Trophoblast cell (in vitro differentiated cells and primary cell): Measurements from ENCODE around the gene GUK1.

Source experiments
- DNase-seq, 2 donors: peaks; one replicate each; pipeline ENCODE4 v3.0.0-alpha.2; 2016
- H2AFZ ChIP-seq: 2 replicates; pipeline ENCODE4 v1.6.1; 2013; ENCODE audit warnings: low read length, moderate library complexity, mild to moderate bottlenecking; ENCODE audit not compliant: insufficient read depth, poor library complexity
- H2AK5ac ChIP-seq: 2 replicates; pipeline ENCODE4 v1.6.1; 2013; ENCODE audit warnings: mild to moderate bottlenecking, low read length
- H2BK120ac ChIP-seq: 2 replicates; pipeline ENCODE4 v1.6.1; 2013; ENCODE audit warnings: low read length, mild to moderate bottlenecking, moderate library complexity; ENCODE audit not compliant: insufficient read depth, poor library complexity
- H2BK12ac ChIP-seq: 2 replicates; pipeline ENCODE4 v1.6.1; 2013; ENCODE audit warnings: mild to moderate bottlenecking, low read length, moderate library complexity
- H2BK5ac ChIP-seq: 2 replicates; pipeline ENCODE4 v1.6.1; 2013; ENCODE audit warnings: low read length, low read depth, moderate library complexity, mild to moderate bottlenecking; ENCODE audit not compliant: poor library complexity
- H3K14ac ChIP-seq: 2 replicates; pipeline ENCODE4 v1.6.1; 2013; ENCODE audit warnings: mild to moderate bottlenecking, low read length
- H3K18ac ChIP-seq: 2 replicates; pipeline ENCODE4 v1.6.1; 2013; ENCODE audit warnings: mild to moderate bottlenecking, low read length
- H3K23ac ChIP-seq: 2 replicates; pipeline ENCODE4 v1.6.1; 2013; ENCODE audit warnings: low read length
- H3K27ac ChIP-seq: 2 replicates; pipeline ENCODE4 v1.5.1; 2013; ENCODE audit warnings: low read depth, mild to moderate bottlenecking, inconsistent platforms, low read length, moderate library complexity
- H3K27me3 ChIP-seq: 2 replicates; pipeline ENCODE4 v1.6.1; 2013; ENCODE audit warnings: inconsistent platforms, mild to moderate bottlenecking, low read length, moderate library complexity; ENCODE audit not compliant: insufficient read depth
- H3K36me3 ChIP-seq, 2 experiments: 1 replicate in 1 of 2; 2 replicates in 1 of 2; pipeline ENCODE4 v1.6.1; 2013; ENCODE audit warnings: low read length in 2 of 2, mild to moderate bottlenecking in 2 of 2, moderate library complexity in 1 of 2; ENCODE audit not compliant: insufficient read depth in 2 of 2, control insufficient read depth in 1 of 2
- H3K4ac ChIP-seq: 2 replicates; pipeline ENCODE4 v1.6.1; 2013; ENCODE audit warnings: low read depth, mild to moderate bottlenecking, low read length, moderate library complexity
- H3K4me1 ChIP-seq, 2 experiments: 1 replicate in 1 of 2; 2 replicates in 1 of 2; pipeline ENCODE4 v1.6.1; 2013; ENCODE audit warnings: low read length in 2 of 2, mild to moderate bottlenecking in 2 of 2, moderate library complexity in 1 of 2; ENCODE audit not compliant: insufficient read depth in 2 of 2, control insufficient read depth in 1 of 2
- H3K4me2 ChIP-seq: 2 replicates; pipeline ENCODE4 v1.6.1; 2013; ENCODE audit warnings: inconsistent platforms, mild to moderate bottlenecking, low read length, moderate library complexity
- H3K4me3 ChIP-seq: 2 replicates; pipeline ENCODE4 v1.5.1; 2013; ENCODE audit warnings: mild to moderate bottlenecking, low read depth, low read length, inconsistent platforms
- H3K79me1 ChIP-seq: one replicate; pipeline ENCODE4 v1.6.1; 2013; ENCODE audit warnings: low read length
- H3K79me2 ChIP-seq: 2 replicates; pipeline ENCODE4 v1.6.1; 2013; ENCODE audit warnings: low read length, mild to moderate bottlenecking; ENCODE audit not compliant: control insufficient read depth, insufficient read depth, poor library complexity
- H3K9ac ChIP-seq: 2 replicates; pipeline ENCODE4 v1.6.1; 2013; ENCODE audit warnings: mild to moderate bottlenecking, low read length
- H3K9me3 ChIP-seq: 2 replicates; pipeline ENCODE4 v1.6.1; 2013; ENCODE audit warnings: low read depth, mild to moderate bottlenecking, control low read depth, inconsistent platforms, low read length; ENCODE audit not compliant: insufficient read depth
- H4K12ac ChIP-seq: 2 replicates; pipeline ENCODE4 v1.6.1; 2013; ENCODE audit warnings: low read depth, mild to moderate bottlenecking, low read length, moderate library complexity
- H4K8ac ChIP-seq: 2 replicates; pipeline ENCODE4 v1.6.1; 2013; ENCODE audit warnings: low read depth, mild to moderate bottlenecking, low read length, moderate library complexity
- H4K91ac ChIP-seq: one replicate; pipeline ENCODE4 v1.6.1; 2013; ENCODE audit warnings: low read depth, mild to moderate bottlenecking, low read length, moderate library complexity
- WGBS: extraction: QIAGEN DNeasy Blood & Tissue Kit; methylation state at CpG from one replicate; pipeline ENCODE4 v1.1.7; 2013; ENCODE audit warnings: missing lambda C conversion rate; ENCODE audit not compliant: insufficient read length, insufficient coverage; ENCODE audit errors: extremely low coverage; 5-methylcytosine and 5-hydroxymethylcytosine counted together

GUK1 gene

DNA sequence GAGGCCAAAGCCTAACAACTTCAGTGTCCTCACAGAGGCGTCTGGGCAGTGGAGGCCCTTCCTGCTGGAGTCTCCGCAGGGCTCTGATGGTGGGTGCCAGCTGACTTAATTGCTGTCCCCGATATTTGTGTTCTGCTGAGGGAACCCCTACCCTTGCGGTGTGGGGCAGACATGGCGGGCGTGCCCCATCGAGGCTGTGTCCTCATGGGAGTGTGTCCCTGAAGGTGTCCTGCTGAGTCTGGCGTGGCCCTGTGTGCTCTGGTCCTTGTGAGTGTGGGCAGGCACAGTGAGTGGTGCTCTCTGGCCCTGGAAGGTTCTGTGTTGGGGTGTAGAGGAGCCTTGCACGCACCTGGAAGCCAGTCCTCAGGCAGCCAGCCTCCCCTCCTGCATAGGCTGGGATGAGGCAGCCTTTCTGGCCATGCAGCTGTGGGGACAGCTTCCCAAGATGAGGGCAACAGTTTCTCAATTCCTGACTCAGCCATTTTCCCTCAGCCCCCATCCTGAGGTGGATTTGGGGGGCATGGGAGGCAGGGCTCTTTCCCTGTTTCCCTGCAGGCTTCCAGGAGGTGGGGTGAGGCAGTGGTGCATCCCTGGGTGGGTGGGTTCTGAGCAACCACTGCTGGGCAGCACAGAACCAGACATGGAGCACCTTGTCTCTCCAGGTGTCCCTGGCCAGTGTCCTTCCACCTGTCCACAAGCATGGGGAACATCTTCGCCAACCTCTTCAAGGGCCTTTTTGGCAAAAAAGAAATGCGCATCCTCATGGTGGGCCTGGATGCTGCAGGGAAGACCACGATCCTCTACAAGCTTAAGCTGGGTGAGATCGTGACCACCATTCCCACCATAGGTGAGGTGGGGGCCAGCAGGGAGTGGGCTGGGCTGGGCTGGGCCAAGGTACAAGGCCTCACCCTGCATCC is 43.4 kb upstream of the GUK1 start:
- H3K27ac ChIP-seq, result no peak overlapping the region
- H3K18ac ChIP-seq, result no peak overlapping the region
- DNase-seq, result no peak
- H3K4me3 ChIP-seq, result no peak overlapping the region
- H3K79me1 ChIP-seq, result no peaks in the 10 kb centered on the region
- H3K23ac ChIP-seq, result no peak overlapping the region
- H4K91ac ChIP-seq, result no peak overlapping the region
- no peak overlapping the region for H3K14ac ChIP-seq
- H2BK120ac ChIP-seq, result no peak overlapping the region
- no peak overlapping the region for H2AFZ ChIP-seq
- WGBS, result no CpG with 5 or more reads among the region's 13 CpGs
- H2AK5ac ChIP-seq, result no peak overlapping the region
- H3K4me1 ChIP-seq, result peaks cover 13 to 14% of the 10 kb centered on the region in 2 experiments
- H3K79me2 ChIP-seq, result peaks cover 40% of the 10 kb centered on the region
- H4K8ac ChIP-seq, result no peak overlapping the region
- no peak overlapping the region for H4K12ac ChIP-seq
- peaks cover 59 to 62% of the 10 kb centered on the region in 2 experiments for H3K36me3 ChIP-seq
- no peak overlapping the region for H3K4me2 ChIP-seq
- H2BK5ac ChIP-seq, result no peak overlapping the region
- no peak overlapping the region for H2BK12ac ChIP-seq
- peaks cover 9% of the 10 kb centered on the region for H3K9me3 ChIP-seq
- no peak overlapping the region for H3K9ac ChIP-seq
- no peaks in the 10 kb centered on the region for H3K27me3 ChIP-seq
- H3K4ac ChIP-seq, result peak overlapping the region; percentile 69

- no peak overlapping the region for H3K4me2 ChIP-seq
- no peak overlapping the region for H3K18ac ChIP-seq
- H4K12ac ChIP-seq, result no peak overlapping the region
- no peak overlapping the region for H4K8ac ChIP-seq
- no CpG with 5 or more reads among the region's 34 CpGs for WGBS
- peaks cover 55 to 61% of the 10 kb centered on the region in 2 experiments for H3K36me3 ChIP-seq
- no peaks in the 10 kb centered on the region for H3K27me3 ChIP-seq
- H3K4me3 ChIP-seq, result no peak overlapping the region
- no peak overlapping the region for H3K27ac ChIP-seq
- H3K79me1 ChIP-seq, result peaks cover 4% of the 10 kb centered on the region
- H3K79me2 ChIP-seq, result peaks cover 38% of the 10 kb centered on the region
- peaks cover 9% of the 10 kb centered on the region for H3K9me3 ChIP-seq
- no peak overlapping the region for H2AK5ac ChIP-seq
- no peak overlapping the region for H4K91ac ChIP-seq
- H3K4me1 ChIP-seq, result peaks cover 13% of the 10 kb centered on the region in 2 experiments
- H2BK12ac ChIP-seq, result no peak overlapping the region
- H2BK120ac ChIP-seq, result no peak overlapping the region
- no peak for DNase-seq
- no peak overlapping the region for H2AFZ ChIP-seq
- H3K14ac ChIP-seq, result no peak overlapping the region
- no peak overlapping the region for H2BK5ac ChIP-seq
- H3K9ac ChIP-seq, result no peak overlapping the region
- no peak overlapping the region for H3K23ac ChIP-seq
- H3K4ac ChIP-seq, result peak overlapping the region; percentile 26
Measured at GRCh38 chr1:228097333-228098081, 42.6 kb upstream of the GUK1 start.

DNA sequence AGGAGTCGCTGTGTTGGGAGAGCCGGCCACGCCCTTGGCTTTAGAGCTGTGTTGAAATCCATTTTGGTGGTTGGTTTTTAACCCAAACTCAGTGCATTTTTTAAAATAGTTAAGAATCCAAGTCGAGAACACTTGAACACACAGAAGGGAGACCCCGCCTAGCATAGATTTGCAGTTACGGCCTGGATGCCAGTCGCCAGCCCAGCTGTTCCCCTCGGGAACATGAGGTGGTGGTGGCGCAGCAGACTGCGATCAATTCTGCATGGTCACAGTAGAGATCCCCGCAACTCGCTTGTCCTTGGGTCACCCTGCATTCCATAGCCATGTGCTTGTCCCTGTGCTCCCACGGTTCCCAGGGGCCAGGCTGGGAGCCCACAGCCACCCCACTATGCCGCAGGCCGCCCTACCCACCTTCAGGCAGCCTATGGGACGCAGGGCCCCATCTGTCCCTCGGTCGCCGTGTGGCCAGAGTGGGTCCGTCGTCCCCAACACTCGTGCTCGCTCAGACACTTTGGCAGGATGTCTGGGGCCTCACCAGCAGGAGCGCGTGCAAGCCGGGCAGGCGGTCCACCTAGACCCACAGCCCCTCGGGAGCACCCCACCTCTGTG is 41.7 kb upstream of the GUK1 start:
- H3K4ac ChIP-seq, result peak overlapping the region; percentile 13
- H2BK12ac ChIP-seq, result no peak overlapping the region
- no peak overlapping the region for H4K91ac ChIP-seq
- WGBS, result no CpG with 5 or more reads among the region's 28 CpGs
- H4K12ac ChIP-seq, result no peak overlapping the region
- H3K18ac ChIP-seq, result no peak overlapping the region
- no peak overlapping the region for H2AFZ ChIP-seq
- H2AK5ac ChIP-seq, result no peak overlapping the region
- H2BK5ac ChIP-seq, result no peak overlapping the region
- H3K4me2 ChIP-seq, result no peak overlapping the region
- H3K9ac ChIP-seq, result no peak overlapping the region
- DNase-seq, result no peak
- H3K27me3 ChIP-seq, result no peaks in the 10 kb centered on the region
- H3K14ac ChIP-seq, result no peak overlapping the region
- H3K4me1 ChIP-seq, result peaks cover 5% of the 10 kb centered on the region in 2 experiments
- H3K36me3 ChIP-seq, result peaks cover 51 to 55% of the 10 kb centered on the region in 2 experiments
- no peak overlapping the region for H4K8ac ChIP-seq
- H3K4me3 ChIP-seq, result no peak overlapping the region
- peaks cover 33% of the 10 kb centered on the region for H3K79me2 ChIP-seq
- H3K27ac ChIP-seq, result no peak overlapping the region
- H3K9me3 ChIP-seq, result peaks cover 8% of the 10 kb centered on the region
- peaks cover 9% of the 10 kb centered on the region for H3K79me1 ChIP-seq
- no peak overlapping the region for H2BK120ac ChIP-seq
- no peak overlapping the region for H3K23ac ChIP-seq

DNA sequence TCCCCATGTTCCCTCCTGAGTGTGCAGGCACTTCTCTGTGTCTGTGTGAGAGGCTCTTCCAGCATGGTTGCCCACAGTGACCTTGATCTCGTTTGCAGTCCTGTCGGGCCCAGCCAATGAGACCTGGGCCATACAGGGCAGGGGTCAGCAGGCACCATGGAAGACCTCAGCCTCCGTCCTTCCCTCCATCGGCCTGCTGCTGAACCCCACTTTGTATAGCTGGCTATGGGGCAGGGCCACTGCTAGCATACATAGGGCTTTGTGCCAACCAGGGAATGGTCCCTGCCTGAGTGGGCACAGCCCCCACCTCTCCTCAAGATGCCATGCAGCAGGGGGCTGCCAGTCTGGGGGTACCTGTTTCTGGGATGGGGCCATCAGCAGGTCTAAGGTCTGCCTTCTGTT is 40.7 kb upstream of the GUK1 start:
- no peaks in the 10 kb centered on the region for H3K27me3 ChIP-seq
- H3K36me3 ChIP-seq, result peaks cover 47 to 52% of the 10 kb centered on the region in 2 experiments
- H2BK12ac ChIP-seq, result no peak overlapping the region
- no peak overlapping the region for H2BK120ac ChIP-seq
- H3K79me2 ChIP-seq, result peaks cover 27% of the 10 kb centered on the region
- H3K14ac ChIP-seq, result no peak overlapping the region
- H3K27ac ChIP-seq, result no peak overlapping the region
- H3K4me3 ChIP-seq, result no peak overlapping the region
- no peak overlapping the region for H4K91ac ChIP-seq
- H3K4me2 ChIP-seq, result no peak overlapping the region
- no peak overlapping the region for H2AFZ ChIP-seq
- no peak overlapping the region for H3K23ac ChIP-seq
- no peak overlapping the region for H4K12ac ChIP-seq
- H3K9ac ChIP-seq, result no peak overlapping the region
- H4K8ac ChIP-seq, result no peak overlapping the region
- no CpG with 5 or more reads among the region's 4 CpGs for WGBS
- no peak overlapping the region for H2BK5ac ChIP-seq
- no peak overlapping the region for H3K18ac ChIP-seq
- H3K4me1 ChIP-seq, result peaks cover 10 to 11% of the 10 kb centered on the region in 2 experiments
- H2AK5ac ChIP-seq, result no peak overlapping the region
- H3K79me1 ChIP-seq, result peaks cover 11% of the 10 kb centered on the region
- no peak overlapping the region for H3K4ac ChIP-seq
- DNase-seq, result no peak
- peaks cover 4% of the 10 kb centered on the region for H3K9me3 ChIP-seq
